Stimulated activated CD8-positive, alpha-beta memory T cell treated with anti-CD3 and anti-CD28 coated beads, Interleukin-7, amount 100 ng/mL, for 48 hours (primary cell): ENCODE data around the gene MIEN1.
"Not testable (repeated sequence)": the region's sequence is repeated elsewhere in the genome, so short reads cannot be mapped to it uniquely, and the experiment has no call there.

Experiments used
- DNase-seq, 2 donors: peaks; one replicate each; pipeline ENCODE4 v3.0.0-alpha.2; 2020; ENCODE audit warnings: low read depth in 1 of 2; ENCODE audit errors: extremely low read depth in 1 of 2

The MIEN1 gene

GRCh38 chr17:39742126-39742855 lies 12.0 kb upstream of the MIEN1 start:
- no peak for DNase-seq

GRCh38 chr17:39740357-39741111 lies 10.2 kb upstream of the MIEN1 start:
- no peak for DNase-seq

GRCh38 chr17:39739885-39740356 lies 9.6 kb upstream of the MIEN1 start:
- no peak for DNase-seq

- DNase-seq, result no peak
Measured at GRCh38 chr17:39738983-39739884, 8.9 kb upstream of the MIEN1 start.

GRCh38 chr17:39738568-39738901 lies 8.2 kb upstream of the MIEN1 start:
- peak; percentile 36 to 39 for DNase-seq

GRCh38 chr17:39737760-39738567 lies 7.6 kb upstream of the MIEN1 start, which contains the start of gene GRB7:
Gene GRB7, plus strand, starts transcription at chr17:39737938. Its CDS starts 4,364 bp downstream, at chr17:39742302.
- DNase-seq, result no peak

GRCh38 chr17:39737206-39737759 lies 7.0 kb upstream of the MIEN1 start:
- no peak for DNase-seq

GRCh38 chr17:39736319-39737165 lies 6.2 kb upstream of the MIEN1 start:
- no peak for DNase-seq

GRCh38 chr17:39735882-39736281 lies 5.5 kb upstream of the MIEN1 start:
- no peak for DNase-seq

GRCh38 chr17:39732586-39732985 lies 2.3 kb upstream of the MIEN1 start:
- DNase-seq, result no peak

- no peak for DNase-seq
Measured at GRCh38 chr17:39729280-39729851, 966 bp downstream of the MIEN1 start.

GRCh38 chr17:39727556-39727955 lies 2.8 kb downstream of the MIEN1 start:
- no peak for DNase-seq

- DNase-seq, result no peak
Measured at GRCh38 chr17:39726617-39727016, 3.7 kb downstream of the MIEN1 start.

- not testable (repeated sequence) for DNase-seq
Measured at GRCh38 chr17:39725923-39726322, 4.4 kb downstream of the MIEN1 start.

- DNase-seq, result no peak
Measured at GRCh38 chr17:39724731-39725130, 5.6 kb downstream of the MIEN1 start.

GRCh38 chr17:39722965-39723848 lies 7.1 kb downstream of the MIEN1 start:
- no peak for DNase-seq

GRCh38 chr17:39722104-39722503 lies 8.2 kb downstream of the MIEN1 start:
- DNase-seq, result no peak
